HG03097 (cell line): ENCODE measurements around the gene FAM25G.
"Not testable (repeated sequence)": the region's sequence is repeated elsewhere in the genome, so short reads cannot be mapped to it uniquely, and the experiment has no call there.

ENCODE experiments used
- ATAC-seq: cut with Tn5 transposase; IDR thresholded peaks from one replicate; pipeline ENCODE4 v1.9.1; 2021; ENCODE audit not compliant: unreplicated experiment, low FRiP score

FAM25G gene

DNA sequence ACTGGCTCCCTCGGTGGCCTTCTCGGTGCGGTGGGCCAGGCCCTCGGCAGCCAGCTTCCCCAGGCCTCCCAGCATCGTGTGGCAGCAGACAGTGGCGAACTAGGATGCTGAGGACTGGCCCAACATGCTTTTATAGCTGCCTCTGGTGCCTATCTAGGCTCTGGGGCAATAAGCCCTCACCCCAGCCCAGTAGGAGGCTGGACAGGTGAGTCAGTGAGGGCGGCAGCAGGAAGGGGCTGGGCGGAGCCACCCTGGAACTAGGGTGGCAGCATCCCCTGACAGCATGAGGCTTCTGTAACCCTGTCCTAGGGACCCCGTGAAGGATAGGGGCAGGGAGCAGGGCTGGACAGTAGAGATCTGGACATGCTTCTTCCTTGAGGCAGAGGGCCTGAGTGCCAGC lies at the start of gene FAM25G:
Gene FAM25G, minus strand, starts transcription at position 101 of the 400 bp plus-strand sequence. Its CDS starts 26 bp downstream, at position 75.
- ATAC-seq: not testable (repeated sequence)

DNA sequence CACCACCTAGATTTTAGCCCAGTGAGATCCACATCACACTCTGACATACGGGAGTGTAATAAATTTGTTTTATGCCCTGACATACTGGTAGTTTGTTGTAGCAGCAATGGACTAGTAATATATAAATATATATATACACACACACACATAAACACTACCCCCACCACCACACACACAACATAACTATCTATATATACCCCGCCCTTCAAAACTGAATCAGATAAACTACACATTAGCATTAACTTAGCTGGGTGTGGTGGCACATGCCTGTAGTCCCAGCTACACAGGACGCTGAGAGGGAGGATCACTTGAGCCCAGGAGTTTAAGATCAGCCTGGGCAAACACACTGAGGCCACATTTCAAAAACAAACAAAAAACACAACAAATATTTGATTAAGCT lies 44.9 kb upstream of the FAM25G start:
- not testable (repeated sequence) for ATAC-seq

DNA sequence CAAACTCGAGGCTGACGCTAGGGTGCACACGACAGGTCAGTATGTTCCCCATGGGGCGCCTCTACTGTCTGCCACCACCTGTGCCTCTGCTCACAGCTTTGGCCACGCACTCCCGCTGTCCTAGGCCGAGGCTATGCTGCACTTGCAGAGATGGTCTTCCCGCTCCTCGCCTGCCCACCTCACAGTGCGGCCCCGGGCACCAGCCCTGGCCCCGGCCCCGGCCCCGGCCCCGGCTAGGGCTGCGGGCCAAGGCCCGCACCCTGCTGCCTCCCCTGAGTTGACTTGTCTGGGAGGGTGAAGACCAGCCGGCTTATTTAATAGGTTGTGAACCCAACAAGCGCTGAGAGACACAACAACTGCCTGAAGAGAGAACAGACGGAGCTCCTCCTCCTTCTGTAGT lies 32.0 kb upstream of the FAM25G start, which contains the start of gene AGAP9:
Gene AGAP9, minus strand, starts transcription at position 164 of the 400 bp plus-strand sequence. Its CDS starts 112 bp downstream, at position 52.
- ATAC-seq: not testable (repeated sequence)

GRCh38 chr10:47502313-47502712 lies 10.8 kb upstream of the FAM25G start:
- not testable (repeated sequence) for ATAC-seq

DNA sequence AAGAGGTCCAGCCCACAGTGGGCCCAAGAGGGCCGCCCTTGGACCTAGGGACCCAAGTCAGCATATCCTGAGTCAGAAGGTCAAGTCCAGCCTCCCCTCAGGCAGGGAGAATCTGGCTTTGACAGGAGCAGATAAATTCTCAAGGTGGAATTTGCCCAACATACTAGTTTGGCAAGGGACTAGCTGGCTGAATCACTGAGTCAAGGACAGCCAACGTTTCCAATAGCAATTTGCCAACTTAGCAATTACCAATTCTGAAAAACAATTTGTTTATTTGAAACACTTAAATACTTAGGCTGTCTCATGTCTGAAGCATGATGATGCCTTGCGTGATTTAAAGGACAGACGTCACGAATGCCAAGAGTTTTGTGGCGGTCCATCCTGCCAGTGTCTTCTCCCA lies 2.7 kb upstream of the FAM25G start:
- not testable (repeated sequence) for ATAC-seq

DNA sequence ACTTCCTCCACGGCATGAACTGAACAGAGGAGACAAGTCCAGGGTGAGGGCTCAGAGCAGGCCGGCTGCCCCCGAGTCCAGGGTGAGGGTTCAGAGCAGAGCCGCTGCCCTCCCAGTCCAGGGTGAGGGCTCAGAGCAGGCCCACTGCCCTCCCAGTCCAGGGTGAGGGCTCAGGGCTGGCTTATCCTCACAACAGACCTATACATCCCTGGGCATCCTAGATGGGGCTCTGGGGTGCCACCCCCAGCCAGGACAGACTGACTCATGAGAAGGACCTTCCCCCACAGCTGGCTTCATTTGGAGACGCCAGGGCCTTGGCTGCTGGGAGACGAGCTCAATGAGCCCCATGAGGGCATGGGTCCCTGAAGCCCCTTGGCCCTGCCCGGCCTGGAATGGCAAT lies 1.9 kb downstream of the FAM25G start:
- not testable (repeated sequence) for ATAC-seq

- ATAC-seq: not testable (repeated sequence)
Measured at GRCh38 chr10:47485943-47486342, 5.6 kb downstream of the FAM25G start.

DNA sequence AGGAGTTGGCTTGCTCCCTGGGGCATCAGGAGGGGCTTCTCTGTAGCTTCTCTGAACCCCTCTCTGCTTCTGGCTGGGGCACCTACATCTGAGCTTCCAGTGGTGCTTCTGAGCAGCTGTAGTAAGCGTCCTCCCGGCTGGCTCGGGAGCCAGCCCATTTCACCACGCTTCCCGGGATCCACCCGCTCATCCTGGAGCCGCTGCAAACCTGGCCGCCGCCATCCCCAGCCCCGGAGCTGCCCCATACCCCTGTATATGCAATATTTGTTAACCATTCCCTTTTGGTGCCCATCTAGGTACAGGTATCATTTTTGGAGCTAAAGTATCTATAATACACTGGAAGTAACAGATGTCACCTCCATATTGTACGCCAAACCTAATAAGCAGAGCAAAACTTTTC lies 6.7 kb downstream of the FAM25G start:
- not testable (repeated sequence) for ATAC-seq

GRCh38 chr10:47483923-47484322 lies 7.6 kb downstream of the FAM25G start, which contains the start of gene ANXA8:
TSS of gene ANXA8 (minus strand) at chr10:47484115. CDS start at chr10:47483933, 182 bp downstream.
- not testable (repeated sequence) for ATAC-seq

- not testable (repeated sequence) for ATAC-seq
Measured at GRCh38 chr10:47482367-47482766, 9.1 kb downstream of the FAM25G start.

DNA sequence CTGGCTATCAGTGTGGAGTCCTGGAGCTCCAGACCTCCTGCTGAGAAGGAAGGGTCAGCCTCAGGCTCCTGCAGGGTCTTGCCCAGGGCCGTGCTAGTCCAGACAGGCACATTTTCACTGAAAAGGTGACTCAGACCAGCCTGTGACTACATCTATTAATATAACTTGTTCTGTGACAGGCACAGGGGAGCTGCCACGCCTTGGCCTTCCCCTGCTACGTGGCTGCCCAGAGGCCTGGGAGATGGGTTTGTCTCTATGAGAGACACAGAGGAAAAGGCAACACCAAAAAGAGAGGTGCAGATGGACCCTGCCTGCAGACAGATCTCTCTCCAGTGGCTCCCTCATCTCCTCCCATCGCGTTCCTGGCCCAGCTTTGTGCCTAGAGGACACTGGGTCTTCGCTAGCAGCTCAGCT lies 9.7 kb downstream of the FAM25G start:
- ATAC-seq: not testable (repeated sequence)

DNA sequence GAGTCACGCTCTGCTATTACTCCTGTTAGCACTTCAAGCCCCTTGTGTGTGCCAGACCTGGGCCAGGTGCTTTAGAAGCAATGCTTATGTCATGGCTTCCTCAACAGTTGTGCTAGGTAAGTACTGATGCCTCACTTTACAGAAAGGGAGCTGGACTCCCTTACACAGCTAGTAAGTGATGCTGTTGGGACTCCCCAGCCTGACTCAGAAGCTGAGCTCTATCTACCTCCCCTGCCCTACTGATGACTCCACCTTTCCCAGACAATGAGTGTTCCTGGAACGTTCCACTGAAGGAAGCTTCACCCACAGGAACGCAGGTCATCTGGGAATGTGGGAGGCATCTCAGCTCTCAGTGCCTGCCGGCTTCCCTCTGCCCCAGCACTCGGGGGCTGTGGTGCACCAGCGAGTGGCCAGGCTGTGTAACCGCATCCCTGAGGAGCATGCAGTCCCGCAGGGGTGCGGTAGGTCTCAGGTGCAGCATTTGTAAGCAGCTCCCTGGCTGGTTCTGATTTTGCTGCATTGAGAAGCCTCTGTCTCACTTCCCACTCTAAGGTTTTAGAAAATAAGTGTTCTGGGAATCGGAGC lies 10.2 kb downstream of the FAM25G start:
- not testable (repeated sequence) for ATAC-seq

- not testable (repeated sequence) for ATAC-seq
Measured at GRCh38 chr10:47480133-47480532, 11.4 kb downstream of the FAM25G start.

DNA sequence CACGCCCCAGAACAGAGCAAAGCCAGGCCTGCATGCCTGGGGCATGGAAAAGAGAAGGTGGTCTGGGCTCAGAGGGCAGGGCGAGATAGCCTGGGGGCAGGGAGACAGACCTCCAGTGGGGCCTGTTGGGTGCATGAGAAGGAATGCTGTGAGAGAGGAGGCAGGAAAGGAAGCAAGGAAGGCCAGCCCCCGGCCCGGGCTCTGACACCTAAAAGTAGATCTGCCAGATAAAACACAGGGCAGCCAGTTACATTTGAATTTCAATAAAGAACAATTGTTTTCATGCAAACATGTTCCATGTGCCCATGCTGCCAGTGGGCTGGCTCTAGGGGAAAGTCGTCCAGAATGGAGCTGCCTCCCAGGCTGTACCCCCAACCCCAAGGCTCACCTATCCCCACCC lies 13.4 kb downstream of the FAM25G start:
- not testable (repeated sequence) for ATAC-seq

- not testable (repeated sequence) for ATAC-seq
Measured at GRCh38 chr10:47477078-47477477, 14.4 kb downstream of the FAM25G start.

DNA sequence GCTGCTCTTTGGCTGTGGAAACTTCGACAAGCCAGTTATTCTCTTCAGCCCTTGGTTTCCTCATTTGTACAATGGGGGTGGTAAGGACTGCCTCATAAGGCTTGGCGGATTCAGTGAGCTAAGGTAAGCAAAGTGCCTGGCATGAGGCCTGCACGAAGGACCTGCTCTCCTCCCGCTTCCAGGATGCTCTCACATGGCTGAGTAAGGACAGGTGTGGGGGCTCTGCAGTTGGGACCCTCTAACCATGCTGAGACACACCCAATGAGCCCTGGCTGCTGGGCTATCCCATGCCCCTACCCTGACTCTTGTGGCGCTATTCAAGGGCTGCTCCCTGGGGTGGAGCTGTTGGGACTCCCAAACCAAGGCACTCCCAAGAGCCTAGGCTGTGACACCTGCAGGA lies 16.4 kb downstream of the FAM25G start:
- ATAC-seq: not testable (repeated sequence)

- ATAC-seq: not testable (repeated sequence)
Measured at GRCh38 chr10:47473516-47473915, 18.0 kb downstream of the FAM25G start.

GRCh38 chr10:47472647-47473046 lies 18.9 kb downstream of the FAM25G start:
- ATAC-seq: not testable (repeated sequence)

GRCh38 chr10:47472072-47472471 lies 19.4 kb downstream of the FAM25G start:
- ATAC-seq: not testable (repeated sequence)

DNA sequence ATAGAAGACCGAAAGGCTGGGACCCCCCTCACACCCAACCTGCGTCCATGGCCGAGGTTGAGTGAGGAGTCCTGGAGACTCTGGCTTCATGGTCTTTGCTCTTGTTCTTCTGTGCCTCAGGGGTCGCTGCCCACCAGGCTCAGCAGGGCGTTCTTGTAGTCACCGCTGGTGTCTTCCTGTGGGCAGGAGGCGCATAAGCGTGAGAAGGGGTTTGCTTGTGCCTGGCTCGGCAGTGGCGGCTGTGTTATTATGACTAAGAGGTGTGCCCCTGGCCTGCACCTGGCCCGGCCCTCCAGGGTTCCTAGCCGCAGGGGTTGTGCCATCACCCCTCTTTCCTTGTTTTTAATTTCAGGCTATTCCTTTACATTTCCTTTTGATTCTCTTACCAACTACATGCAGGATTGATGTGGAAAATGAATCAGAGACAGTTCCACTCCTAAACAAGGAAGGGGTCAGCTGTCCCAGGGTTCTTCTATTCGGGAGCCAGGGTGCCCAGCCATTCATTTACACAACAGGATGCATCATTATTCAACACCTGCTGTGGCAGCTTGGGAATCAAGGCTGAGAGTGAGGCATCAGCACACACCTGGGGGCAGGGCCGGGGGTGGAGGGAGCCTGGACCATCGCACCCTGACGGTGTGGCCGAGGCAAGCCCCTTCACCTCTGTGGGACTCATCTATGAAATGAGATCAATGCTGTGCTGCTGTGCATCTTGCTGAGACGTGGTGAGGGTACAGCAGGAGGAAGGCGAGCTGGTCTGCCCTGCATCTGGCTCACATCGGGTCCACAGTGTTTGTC lies 22.6 kb downstream of the FAM25G start:
- not testable (repeated sequence) for ATAC-seq

DNA sequence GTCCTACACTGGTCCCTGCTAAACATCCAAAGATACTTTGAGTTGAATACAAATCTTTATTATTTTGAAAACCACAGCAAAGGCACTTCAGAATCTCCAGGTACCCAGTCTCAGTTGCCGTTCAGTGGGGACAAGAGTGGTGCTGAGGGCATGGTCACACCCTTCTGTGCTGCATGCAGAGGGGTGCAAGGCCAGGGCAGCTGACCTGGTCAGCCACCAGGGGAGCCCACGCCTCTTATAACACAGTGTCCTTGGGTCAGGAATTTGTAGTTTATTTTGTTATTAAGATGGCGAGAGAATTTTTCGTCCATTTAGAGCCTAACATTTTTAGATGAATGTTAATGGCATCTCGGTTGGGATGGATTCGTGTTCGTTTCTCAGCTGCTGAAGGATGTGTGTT lies 23.5 kb downstream of the FAM25G start:
- not testable (repeated sequence) for ATAC-seq
